ENCODE measurements around the gene ANKRD7. TPM values are rescaled to one million over a fixed set of nuclear protein-coding genes. Genes with fewer than 3 reads are reported as not detected.

Gene ANKRD7
- total RNA-seq, 1 experiment from 2014 or later = 1.7 TPM

- no peaks in the 10 kb centered on the region for H3K9me3 Mint-ChIP-seq
- DNase-seq (ENCODE audit: low spot score) (no peak), ATAC-seq (no peak)
- ChIA-PET POLR2A (no interaction called here), CTCF (no interaction called here)
- TF ChIP-seq ZSCAN18 (CRISPR knock-in tag; IDR thresholded peaks at IDR 0.05) (no peak), ZNF425 (CRISPR knock-in tag; conservative IDR thresholded peaks at IDR 0.05) (no peak), FOXJ3 (CRISPR knock-in tag; IDR thresholded peaks at IDR 0.05; ENCODE audit: borderline replicate concordance) (no peak), GRHL2 (CRISPR knock-in tag; IDR thresholded peaks at IDR 0.05; ENCODE audit: insufficient replicate concordance, severe bottlenecking) (no peak), E2F4 (CRISPR knock-in tag; IDR thresholded peaks at IDR 0.05; ENCODE audit: borderline replicate concordance, low read depth) (no peak), TEAD4 (CRISPR knock-in tag; IDR thresholded peaks at IDR 0.05) (no peak), JUN (CRISPR knock-in tag; IDR thresholded peaks at IDR 0.05) (no peak), SOX15 (CRISPR knock-in tag; IDR thresholded peaks at IDR 0.05) (no peak), E2F5 (CRISPR knock-in tag; IDR thresholded peaks at IDR 0.05) (no peak), ESRRA (CRISPR knock-in tag; IDR thresholded peaks at IDR 0.05; ENCODE audit: borderline replicate concordance) (no peak), NR3C1 (CRISPR knock-in tag; conservative IDR thresholded peaks at IDR 0.05; ENCODE audit: low read depth) (no peak), CREB1 (CRISPR knock-in tag; IDR thresholded peaks at IDR 0.05) (no peak), MXD4 (CRISPR knock-in tag; IDR thresholded peaks at IDR 0.05; ENCODE audit: borderline replicate concordance) (no peak)
- no peak overlapping the region for H3K27ac Mint-ChIP-seq
- H3K36me3 Mint-ChIP-seq = no peaks in the 10 kb centered on the region
- no peak overlapping the region for H3K4me3 Mint-ChIP-seq
- no peaks in the 10 kb centered on the region for H3K27me3 Mint-ChIP-seq (ENCODE audit: low read depth)
- no peaks in the 10 kb centered on the region for H3K4me1 Mint-ChIP-seq
Observed at GRCh38 chr7:118280319-118281012, 56.0 kb downstream of the ANKRD7 start.

- Mint-ChIP-seq H3K4me1 (no peaks in the 10 kb centered on the region), H3K9me3 (no peaks in the 10 kb centered on the region), H3K36me3 (no peaks in the 10 kb centered on the region), H3K27me3 (ENCODE audit: low read depth) (no peaks in the 10 kb centered on the region), H3K27ac (no peak overlapping the region), H3K4me3 (no peak overlapping the region)
- ChIA-PET CTCF (no interaction called here), POLR2A (no interaction called here)
- DNase-seq (ENCODE audit: low spot score) = no peak
- no peak for ATAC-seq
- TF ChIP-seq ATF1 (CRISPR knock-in tag; IDR thresholded peaks at IDR 0.05) (no peak), ZNF416 (CRISPR knock-in tag; IDR thresholded peaks at IDR 0.05) (no peak), SP1 (CRISPR knock-in tag; conservative IDR thresholded peaks at IDR 0.05) (no peak), GTF2I (CRISPR knock-in tag; conservative IDR thresholded peaks at IDR 0.05) (no peak), ZSCAN18 (CRISPR knock-in tag; IDR thresholded peaks at IDR 0.05) (no peak), ZNF263 (CRISPR knock-in tag; IDR thresholded peaks at IDR 0.05; ENCODE audit: low read depth) (no peak), RELA (CRISPR knock-in tag; IDR thresholded peaks at IDR 0.05; ENCODE audit: borderline replicate concordance) (no peak), ZNF396 (CRISPR knock-in tag; IDR thresholded peaks at IDR 0.05; ENCODE audit: borderline replicate concordance) (no peak), TEAD4 (CRISPR knock-in tag; IDR thresholded peaks at IDR 0.05) (no peak)
Observed at GRCh38 chr7:118281196-118281595, 56.7 kb downstream of the ANKRD7 start.

Measured in WTC11 (cell line).